G401 (cell line): ENCODE data around the gene ZNF580. TPM values are rescaled to one million over a fixed set of nuclear protein-coding genes. Genes with fewer than 3 reads are reported as not detected.
A peak's percentile ranks its signal among the peaks of the same experiment; 100 is the strongest.

Experiments used
- DNase-seq: peaks from one replicate; pipeline ENCODE4 v3.0.0-alpha.2; 2015; ENCODE audit warnings: low spot score
- in situ Hi-C: cut with HindIII; loops from 2 replicates; pipeline ENCODE4 v1.10.0; 2016; ENCODE audit warnings: low sequenced_read_pairs, mixed read lengths
- total RNA-seq: library from RNA; depleted of rRNA; stranded (reverse); fragments of >200 nt; shearing (Covaris generic); gene quantifications from 2 replicates; pipeline ENCODE4 v1.2.3, GENCODE V29; 2014

The ZNF580 gene
- total RNA-seq, 1 experiment from 2014 or later = 5.1 TPM

DNA sequence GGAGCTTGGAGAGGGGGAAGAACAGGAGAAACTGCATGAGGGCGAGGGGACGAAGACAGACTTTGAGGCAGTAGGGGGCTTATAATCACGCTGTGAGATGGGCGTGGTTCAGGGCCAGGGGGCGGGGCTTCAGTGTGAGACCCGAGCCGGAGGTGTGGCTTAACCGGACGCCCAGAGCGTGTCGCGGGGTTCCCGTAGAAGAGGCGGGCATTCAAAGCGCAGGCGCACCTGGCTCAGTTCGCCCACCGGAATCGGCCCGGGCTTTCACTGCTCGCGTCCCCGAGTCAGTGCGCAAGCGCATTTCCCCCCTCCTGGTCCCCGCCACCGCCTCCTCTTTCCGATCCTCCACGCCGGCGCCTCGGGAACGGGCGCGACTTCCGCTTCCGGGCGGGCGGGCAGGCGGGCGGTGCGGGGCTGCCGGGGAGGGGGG is 35.6 kb upstream of the ZNF580 start:
- in situ Hi-C loops = no loop called here
- DNase-seq = peak; percentile 94

DNA sequence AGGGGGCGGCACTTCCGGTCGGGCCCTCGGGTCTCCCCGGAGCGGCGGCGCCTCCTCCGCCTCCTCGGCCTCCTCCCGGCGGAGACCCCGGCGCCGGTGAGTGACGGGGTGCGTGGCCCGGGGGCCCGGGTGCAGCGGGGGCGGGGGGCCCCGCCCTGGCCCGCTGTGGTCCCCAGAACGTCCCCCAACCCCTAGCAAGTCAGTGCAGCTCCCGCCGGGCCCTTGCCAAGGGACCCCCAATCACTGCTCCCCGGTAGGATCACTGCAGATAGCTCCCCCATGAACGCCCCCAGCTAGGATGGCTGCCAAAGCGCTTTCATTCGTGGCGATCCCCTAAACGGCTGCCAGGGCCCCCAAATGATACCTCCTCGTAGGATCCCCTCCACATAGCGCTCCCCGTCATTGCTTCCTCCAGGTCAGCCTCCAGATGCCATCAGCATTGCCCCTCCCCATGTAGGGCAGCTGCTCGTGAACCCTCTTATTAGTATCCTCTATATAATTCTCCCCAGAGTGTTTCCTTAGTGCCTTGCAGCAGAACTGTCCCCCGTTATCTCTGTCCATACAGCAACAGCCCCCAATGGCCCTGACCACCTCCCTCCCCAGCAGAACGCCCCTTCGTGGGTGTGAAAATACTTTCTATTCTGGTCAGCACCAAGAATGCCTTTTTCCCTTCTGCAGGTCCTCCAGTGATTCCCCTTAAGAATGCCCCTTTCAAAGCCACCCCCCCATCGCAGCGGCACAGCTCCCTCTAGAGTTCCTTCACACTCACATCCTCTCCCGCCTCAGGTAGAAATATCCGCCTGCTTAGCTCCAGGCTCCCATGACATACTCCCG is 34.9 kb upstream of the ZNF580 start, which contains the start of gene ZNF865:
TSS of gene ZNF865 (plus strand) at position 11 of the 834 bp plus-strand sequence. CDS start 7,972 bp downstream, outside the sequence.
- DNase-seq = peak; percentile 94
- in situ Hi-C loops = no loop called here

DNA sequence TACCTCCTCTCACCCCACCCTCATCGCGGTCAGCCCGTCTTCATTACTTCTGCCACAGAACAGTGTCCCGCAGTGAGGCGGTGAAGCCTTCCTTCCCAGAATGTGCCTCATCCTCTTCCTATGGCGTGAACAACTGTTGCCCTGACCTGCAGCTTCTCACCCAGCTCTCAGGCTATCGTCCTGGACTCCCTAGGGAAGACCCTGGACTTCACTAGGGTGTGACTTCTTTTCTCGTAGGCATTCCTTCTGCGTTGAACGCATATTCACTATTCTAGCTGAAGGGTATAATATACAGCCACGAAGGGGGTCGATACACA is 34.4 kb upstream of the ZNF580 start:
- DNase-seq = no peak
- in situ Hi-C loops = no loop called here

DNA sequence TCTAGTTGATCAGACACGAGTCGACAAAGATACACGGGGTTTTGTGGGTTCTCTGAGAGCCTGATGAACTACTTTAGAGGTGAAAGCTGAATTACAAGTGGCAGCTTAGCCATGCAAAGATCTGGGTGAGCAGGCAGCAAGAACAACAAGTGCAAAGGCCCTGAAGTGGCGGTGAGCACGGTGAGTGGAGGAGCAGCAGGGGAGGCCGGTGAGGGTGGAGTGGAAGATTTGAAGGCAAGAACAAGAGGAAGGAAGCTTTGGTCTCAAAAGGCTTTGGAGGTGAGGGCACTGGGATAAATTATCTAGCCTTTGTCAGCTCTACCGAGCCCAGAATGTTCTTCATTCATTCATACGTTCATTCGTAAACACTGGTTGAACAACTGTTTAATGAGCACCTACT is 34.0 kb upstream of the ZNF580 start:
- in situ Hi-C loops = no loop called here
- no peak for DNase-seq

DNA sequence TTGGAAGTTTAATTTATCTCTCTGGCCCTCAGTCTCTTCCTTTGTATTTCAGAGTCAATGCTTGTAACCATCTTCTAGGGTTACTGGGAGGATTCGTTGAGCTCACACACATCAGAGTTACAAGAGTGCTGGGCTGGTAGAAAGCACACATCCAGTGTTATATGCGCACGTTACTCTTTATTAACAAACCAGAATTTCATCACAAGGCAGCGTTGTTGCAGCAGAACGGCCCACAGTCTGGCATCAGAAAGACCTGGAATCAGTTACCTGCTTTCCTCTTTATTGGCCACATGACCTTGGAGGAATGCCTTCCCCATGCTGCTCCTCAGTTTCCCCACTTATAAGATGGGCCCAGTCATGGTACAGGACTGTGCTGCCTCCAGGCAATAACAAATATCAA is 31.5 kb upstream of the ZNF580 start:
- DNase-seq = no peak
- in situ Hi-C loops = no loop called here

DNA sequence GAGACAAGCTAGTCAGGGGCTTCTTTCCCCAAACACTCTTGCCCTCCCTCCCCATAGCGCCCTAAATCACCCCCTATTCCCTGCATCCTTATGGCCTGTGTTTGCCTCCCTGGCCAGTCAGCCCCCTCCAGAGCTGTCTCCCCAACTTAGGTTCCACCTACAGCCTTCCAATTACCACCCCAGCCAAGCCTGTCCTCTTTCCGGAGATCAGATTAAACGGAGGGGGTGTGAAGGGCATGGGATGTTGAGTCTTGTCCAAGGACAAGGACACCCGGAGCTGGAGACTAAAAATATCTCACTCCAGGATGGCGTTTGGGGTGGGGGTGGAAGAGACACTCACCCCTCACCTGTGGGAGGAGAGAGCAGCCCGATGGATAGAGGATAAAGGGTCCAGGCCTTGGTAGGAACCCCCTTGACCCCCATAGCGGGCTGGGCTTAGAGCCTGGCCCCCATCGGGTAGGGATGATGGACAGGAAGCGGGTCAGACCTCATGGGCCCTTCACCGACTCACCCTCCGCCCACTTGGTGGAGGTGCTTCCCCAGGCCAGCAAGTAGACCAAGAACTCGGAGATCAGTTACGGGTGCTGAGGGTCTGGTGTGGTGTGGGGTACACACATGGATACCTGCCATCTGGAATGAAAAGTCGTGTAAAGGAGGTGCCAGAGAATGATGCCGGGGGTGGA is 29.4 kb upstream of the ZNF580 start:
- DNase-seq = no peak
- in situ Hi-C loops = no loop called here

DNA sequence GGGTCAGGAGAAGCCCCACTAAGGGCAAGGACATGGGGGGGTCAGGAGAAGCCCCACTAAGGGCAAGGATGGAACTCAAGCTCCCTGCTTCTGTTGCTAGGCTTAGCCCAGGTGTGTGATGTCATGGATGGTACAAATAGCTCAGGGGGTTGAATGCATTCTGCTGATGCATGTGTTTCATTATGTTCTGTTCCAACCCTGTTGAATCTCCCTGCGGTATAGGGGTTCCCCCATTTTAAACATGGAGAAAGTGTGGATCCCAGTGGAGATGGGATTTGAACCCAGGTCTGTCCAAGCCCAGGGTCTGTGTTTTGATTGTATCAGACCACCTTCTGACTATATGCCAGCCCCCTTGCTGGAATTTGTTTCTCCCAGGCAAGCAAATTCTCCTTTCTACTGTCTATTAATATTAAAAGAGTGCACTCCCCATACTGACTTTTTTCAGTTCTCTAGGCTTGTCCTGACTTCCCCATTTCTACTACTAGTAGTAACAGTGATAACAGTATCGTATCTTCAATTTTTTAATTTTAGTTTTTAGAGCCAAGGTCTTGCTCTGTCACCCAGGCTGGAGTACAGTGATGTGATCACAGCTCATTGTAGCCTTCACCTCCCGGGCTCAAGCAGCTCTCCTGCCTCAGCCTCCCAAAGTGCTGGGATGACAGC is 28.7 kb upstream of the ZNF580 start:
- in situ Hi-C loops = no loop called here
- DNase-seq = no peak

DNA sequence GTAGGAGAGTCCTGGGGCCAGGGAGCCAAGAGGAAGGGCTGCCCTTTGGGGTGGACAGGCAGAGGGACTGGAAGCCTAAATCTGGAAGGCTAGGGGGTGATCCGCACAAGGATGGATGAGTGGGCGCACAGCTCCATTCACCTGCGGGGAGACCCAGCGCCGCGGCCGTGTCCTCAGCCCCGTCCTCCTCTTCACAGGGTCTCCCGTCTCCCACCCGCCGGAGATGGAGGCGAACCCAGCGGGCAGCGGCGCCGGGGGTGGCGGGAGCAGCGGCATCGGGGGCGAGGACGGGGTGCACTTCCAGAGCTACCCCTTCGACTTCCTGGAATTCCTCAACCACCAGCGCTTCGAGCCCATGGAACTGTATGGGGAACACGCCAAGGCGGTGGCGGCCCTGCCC is 27.4 kb upstream of the ZNF580 start:
- in situ Hi-C loops = no loop called here

DNA sequence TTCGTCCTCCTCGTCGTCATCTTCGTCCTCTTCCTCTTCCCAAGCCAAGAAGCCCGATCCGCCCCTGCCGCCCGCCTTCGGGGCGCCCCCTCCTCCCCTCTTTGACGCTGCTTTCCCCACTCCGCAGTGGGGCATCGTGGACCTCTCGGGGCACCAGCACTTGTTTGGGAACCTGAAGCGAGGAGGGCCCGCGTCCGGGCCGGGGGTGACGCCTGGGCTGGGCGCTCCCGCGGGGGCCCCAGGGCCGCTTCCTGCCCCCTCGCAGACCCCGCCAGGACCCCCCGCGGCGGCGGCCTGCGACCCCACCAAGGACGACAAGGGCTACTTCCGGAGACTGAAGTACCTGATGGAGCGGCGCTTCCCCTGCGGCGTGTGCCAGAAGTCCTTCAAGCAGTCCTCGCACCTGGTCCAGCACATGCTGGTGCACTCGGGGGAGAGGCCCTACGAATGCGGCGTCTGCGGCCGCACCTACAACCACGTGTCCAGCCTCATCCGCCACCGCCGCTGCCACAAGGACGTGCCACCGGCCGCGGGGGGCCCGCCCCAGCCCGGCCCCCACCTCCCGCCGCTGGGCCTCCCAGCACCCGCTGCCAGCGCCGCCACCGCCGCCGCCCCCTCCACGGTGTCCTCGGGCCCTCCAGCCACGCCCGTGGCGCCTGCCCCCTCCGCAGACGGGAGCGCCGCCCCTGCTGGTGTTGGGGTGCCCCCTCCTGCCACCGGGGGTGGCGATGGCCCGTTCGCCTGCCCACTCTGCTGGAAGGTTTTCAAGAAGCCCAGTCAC is 26.7 kb upstream of the ZNF580 start:
- DNase-seq = no peak

More for the DNA sequence above, 27.4 kb upstream of the ZNF580 start:
- DNase-seq = no peak

DNA sequence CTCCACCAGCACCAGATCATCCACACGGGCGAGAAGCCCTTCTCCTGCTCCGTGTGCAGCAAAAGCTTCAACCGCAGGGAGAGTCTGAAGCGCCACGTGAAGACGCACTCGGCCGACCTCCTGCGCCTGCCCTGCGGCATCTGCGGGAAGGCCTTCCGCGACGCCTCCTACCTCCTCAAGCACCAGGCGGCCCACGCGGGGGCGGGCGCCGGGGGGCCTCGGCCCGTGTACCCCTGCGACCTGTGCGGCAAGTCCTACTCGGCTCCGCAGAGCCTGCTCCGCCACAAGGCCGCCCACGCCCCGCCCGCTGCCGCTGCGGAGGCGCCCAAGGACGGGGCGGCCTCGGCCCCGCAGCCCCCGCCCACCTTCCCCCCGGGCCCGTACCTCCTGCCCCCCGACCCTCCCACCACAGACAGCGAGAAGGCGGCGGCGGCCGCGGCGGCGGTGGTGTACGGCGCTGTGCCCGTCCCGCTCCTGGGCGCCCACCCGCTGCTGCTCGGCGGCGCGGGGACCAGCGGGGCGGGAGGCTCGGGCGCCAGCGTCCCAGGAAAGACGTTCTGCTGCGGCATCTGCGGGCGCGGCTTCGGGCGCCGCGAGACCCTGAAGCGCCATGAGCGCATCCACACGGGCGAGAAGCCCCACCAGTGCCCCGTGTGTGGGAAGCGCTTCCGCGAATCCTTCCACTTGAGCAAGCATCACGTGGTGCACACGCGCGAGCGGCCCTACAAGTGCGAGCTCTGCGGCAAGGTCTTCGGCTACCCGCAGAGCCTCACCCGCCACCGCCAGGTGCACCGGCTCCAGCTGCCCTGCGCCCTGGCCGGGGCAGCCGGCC is 25.9 kb upstream of the ZNF580 start:
- in situ Hi-C loops = no loop called here
- no peak for DNase-seq

More for the DNA sequence above, 26.7 kb upstream of the ZNF580 start:
- in situ Hi-C loops = no loop called here

DNA sequence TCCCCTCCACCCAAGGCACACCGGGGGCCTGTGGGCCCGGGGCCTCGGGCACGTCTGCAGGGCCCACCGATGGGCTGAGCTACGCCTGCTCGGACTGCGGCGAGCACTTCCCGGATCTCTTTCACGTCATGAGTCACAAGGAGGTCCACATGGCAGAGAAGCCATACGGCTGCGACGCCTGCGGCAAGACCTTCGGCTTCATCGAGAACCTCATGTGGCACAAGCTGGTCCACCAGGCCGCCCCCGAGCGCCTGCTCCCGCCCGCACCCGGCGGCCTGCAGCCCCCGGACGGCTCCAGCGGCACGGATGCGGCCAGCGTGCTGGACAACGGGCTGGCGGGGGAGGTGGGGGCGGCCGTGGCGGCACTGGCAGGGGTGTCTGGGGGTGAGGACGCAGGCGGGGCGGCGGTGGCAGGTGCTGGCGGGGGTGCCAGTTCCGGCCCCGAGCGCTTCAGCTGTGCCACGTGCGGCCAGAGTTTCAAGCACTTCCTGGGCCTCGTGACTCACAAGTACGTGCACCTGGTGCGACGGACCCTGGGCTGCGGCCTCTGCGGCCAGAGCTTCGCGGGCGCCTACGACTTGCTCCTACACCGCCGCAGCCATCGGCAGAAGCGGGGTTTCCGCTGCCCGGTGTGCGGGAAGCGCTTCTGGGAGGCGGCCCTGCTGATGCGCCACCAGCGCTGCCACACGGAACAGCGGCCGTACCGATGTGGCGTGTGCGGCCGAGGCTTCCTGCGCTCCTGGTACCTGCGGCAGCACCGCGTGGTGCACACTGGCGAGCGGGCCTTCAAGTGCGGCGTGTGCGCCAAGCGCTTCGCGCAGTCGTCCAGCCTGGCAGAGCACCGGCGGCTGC is 25.0 kb upstream of the ZNF580 start:
- in situ Hi-C loops = no loop called here
- DNase-seq = no peak

DNA sequence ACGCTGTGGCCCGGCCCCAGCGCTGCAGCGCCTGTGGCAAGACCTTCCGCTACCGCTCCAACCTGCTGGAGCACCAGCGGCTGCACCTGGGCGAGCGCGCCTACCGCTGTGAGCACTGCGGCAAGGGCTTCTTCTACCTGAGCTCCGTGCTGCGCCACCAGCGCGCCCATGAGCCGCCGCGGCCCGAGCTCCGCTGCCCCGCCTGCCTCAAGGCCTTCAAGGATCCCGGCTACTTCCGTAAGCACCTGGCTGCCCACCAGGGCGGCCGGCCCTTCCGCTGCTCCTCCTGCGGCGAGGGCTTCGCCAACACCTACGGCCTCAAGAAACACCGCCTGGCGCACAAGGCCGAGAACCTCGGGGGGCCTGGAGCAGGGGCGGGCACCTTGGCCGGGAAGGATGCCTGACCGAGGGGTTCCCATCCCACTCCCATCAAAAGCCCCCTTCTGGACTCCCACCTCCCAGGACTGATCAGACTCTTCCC is 24.4 kb upstream of the ZNF580 start:
- in situ Hi-C loops = no loop called here
- no peak for DNase-seq

DNA sequence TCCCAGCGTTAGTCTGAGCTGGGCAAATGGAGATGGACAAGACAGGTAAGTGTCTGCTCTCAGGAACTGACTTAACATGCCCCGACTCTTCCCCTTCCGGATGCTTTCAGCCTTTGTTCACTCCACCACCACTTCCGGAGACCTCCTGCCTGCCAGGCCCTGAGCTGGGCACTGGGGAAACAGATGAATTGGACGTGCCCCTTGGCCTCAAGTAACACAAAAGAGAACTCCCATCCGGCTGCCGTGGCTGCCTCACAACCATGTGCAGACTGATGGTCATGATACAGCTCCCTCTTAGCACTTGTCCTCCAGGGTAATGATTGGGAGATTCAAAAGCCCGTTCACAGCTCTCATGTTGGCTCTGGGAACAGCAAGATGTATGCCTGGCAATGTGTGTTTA is 23.4 kb upstream of the ZNF580 start:
- DNase-seq = no peak
- in situ Hi-C loops = no loop called here

DNA sequence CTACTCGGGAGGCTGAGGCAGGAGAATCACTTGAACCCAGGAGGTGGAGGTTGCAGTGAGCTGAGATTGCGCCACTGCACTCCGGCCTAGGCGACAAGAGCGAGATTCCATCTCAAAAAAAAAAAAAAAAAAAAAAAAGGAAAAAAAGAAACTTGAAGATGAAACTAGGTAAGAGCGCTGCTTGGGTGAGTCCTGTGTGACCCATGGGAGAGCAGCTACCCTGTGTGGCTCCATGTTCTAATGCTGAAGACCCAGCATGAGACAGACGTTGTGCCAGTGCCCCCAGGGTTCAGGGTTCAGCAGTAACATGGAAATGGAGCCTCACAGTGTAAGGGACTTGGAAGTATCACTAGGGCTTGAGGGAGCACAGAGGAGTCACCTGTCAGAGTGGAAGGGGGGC is 22.4 kb upstream of the ZNF580 start:
- in situ Hi-C loops = no loop called here
- no peak for DNase-seq

DNA sequence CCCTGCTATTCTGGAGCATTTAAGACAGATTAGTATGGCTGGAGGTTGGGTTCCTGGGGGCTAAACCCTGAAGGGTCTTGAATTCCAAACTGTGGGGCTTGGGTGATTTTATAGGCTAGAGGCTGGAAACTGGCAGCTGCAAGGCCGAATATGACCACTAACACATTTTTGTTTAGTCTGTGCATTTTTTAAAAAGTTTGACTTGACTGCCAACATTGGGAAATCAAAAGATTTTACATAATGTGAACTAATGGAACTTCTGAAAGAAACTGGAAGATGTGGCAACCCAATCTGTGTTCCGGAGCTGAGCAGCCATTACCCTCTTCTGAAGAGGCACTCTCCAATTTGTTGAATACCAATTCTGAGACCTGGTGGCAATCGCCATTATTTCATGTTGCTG is 21.5 kb upstream of the ZNF580 start:
- DNase-seq = no peak
- in situ Hi-C loops = no loop called here

DNA sequence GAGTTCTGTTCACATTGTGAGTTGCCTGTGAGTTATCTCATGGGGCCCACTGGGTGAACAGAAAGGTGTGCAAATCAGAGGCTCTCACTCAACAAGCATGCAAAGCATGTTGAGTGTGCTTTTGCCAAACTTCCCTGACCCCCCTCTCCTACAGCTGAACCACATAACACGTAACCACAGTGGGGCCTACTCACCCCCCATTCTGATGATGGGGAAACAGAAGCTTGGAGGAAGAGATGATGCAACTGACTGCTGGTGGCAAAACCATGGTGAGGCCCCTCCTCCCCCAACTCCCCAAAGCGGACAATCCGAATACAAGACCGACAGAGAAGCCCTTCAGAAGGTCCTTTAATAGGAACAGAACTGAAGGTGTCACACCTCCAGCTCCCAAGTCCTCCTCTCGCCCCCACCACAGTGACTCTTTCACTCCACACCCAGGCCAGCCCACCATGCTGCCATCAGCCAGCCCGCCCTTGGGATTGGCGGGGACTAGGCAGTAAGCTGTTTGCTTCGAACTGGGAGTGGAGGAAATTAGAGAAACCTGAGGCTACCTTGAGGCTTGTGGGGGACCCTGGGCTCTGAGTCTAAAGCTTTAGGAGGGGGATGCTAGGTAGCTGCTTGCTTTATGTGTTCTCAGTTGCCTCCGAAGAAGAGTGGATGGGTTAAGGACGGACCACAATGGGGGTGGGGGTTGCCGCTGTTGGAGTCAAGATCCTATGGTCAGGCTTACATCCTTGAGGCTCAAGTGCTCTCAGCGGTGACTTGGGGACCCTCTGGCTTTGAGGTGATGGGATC is 20.2 kb upstream of the ZNF580 start:
- in situ Hi-C loops = loop anchor here (5.0 kb wide), 1 partner anchor 108 kb away; no protein-coding TSS in a partner anchor
- DNase-seq = no peak

DNA sequence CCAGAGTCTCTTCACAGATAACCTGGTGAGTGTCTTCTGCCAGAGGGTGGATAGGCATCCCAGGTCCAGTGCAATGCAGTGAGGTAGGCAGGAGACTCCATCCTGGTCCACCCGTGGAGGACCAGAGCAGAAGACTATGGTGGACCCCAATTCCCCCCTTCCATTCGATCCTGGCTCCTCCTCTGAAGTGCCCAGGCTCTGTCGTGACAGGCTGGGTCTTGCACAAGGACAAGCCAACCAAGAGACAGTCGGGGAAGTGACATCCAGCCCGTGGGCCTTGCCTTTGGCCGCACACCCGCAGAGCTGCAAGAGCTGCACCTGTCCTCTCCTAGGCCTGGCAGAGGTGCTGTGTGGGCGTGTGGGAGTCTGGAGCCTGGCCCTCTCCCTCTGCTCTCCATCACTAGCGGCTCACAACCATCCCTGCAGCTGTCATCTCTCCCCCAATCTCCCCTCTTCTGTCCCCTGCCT is 19.6 kb upstream of the ZNF580 start:
- no peak for DNase-seq
- in situ Hi-C loops = loop anchor here (5.0 kb wide), 1 partner anchor 109 kb away; no protein-coding TSS in a partner anchor
